Endothelial cell of umbilical vein (primary cell): ENCODE data around the gene OR2A25. TPM values are rescaled to one million over a fixed set of nuclear protein-coding genes. Genes with fewer than 3 reads are reported as not detected.

Source experiments
- Bru-seq: library from RNA; stranded (reverse); fragments of 400-500 nt; gene quantifications from one replicate; lab custom pipeline; 2021; lab: Mats Ljungman, UMichigan
- BruChase-seq, 2 experiments: library from RNA; stranded (reverse); fragments of 400-500 nt; gene quantifications; one replicate each; lab custom pipeline; 2021; lab: Mats Ljungman, UMichigan
- BruUV-seq: library from RNA; stranded (reverse); fragments of 400-500 nt; replicated peaks from 2 replicates; lab custom pipeline; 2021; lab: Mats Ljungman, UMichigan
- CTCF ChIA-PET: fragments of 300-600, 350-600 bp; sonication (Branson Sonifier 250); formaldehyde crosslinking; loops from one replicate; lab custom pipeline; 2021; ENCODE audit warnings: antibody characterized with exemption, inconsistent platforms; lab: Charles Lee
- POLR2A ChIA-PET: fragments of 300-600, 350-600 bp; sonication (Branson Sonifier 250); formaldehyde crosslinking; loops from one replicate; lab custom pipeline; 2021; ENCODE audit warnings: antibody characterized with exemption, inconsistent platforms; lab: Charles Lee
- DNase-seq: peaks from one replicate; pipeline ENCODE4 v3.0.0-alpha.2; 2011; ENCODE audit warnings: low read depth, low spot score
- FAIRE-seq: peaks from 2 replicates; lab custom pipeline; 2011; peaks lifted over from hg19 to GRCh38; lab: Jason Lieb, UNC
- H2AFZ ChIP-seq: 2 replicates; pipeline ENCODE4 v1.6.0; 2012; ENCODE audit warnings: low read depth, low read length, control low read depth, inconsistent platforms
- H3K27ac ChIP-seq: 2 replicates; pipeline ENCODE4 v1.5.1; 2011; ENCODE audit warnings: low read depth, mild to moderate bottlenecking, control low read depth, low read length, moderate library complexity; ENCODE audit not compliant: insufficient read depth
- H3K27me3 ChIP-seq, 2 experiments: 2 replicates each; pipeline versions ENCODE4 v1.6.0 to v1.6.1; 2011; ENCODE audit warnings: low read length in 2 of 2, mixed read lengths in 1 of 2; ENCODE audit not compliant: control insufficient read depth in 2 of 2, insufficient read depth in 2 of 2
- H3K36me3 ChIP-seq, 2 experiments: 2 replicates in 1 of 2; 3 replicates in 1 of 2; pipeline ENCODE4 v1.5.1; 2011; ENCODE audit warnings: low read length in 2 of 2, mild to moderate bottlenecking in 1 of 2, moderate library complexity in 1 of 2; ENCODE audit not compliant: control insufficient read depth in 2 of 2, insufficient read depth in 2 of 2; ENCODE audit errors: extremely low read depth in 1 of 2
- H3K4me1 ChIP-seq: 3 replicates; pipeline ENCODE4 v1.5.1; 2011; ENCODE audit warnings: mild to moderate bottlenecking, low read length; ENCODE audit not compliant: control insufficient read depth, insufficient read depth; ENCODE audit errors: extremely low read depth
- H3K4me2 ChIP-seq: 2 replicates; pipeline ENCODE4 v1.6.1; 2011; ENCODE audit warnings: low read length, control low read depth, mixed read lengths; ENCODE audit not compliant: insufficient read depth
- H3K4me3 ChIP-seq, 3 experiments: fragments of 200-600 bp in 1 of 3; sonication (generic), shearing (Covaris generic) in 1 of 3; replicated peaks in 1 of 3; 2 replicates each; pipeline ENCODE4 v1.5.1; 2011 to 2016; ENCODE audit warnings: control low read depth in 3 of 3, low read length in 3 of 3, mild to moderate bottlenecking in 2 of 3, inconsistent platforms in 1 of 3, low read depth in 1 of 3, moderate library complexity in 1 of 3; ENCODE audit not compliant: insufficient read depth in 1 of 3
- H3K79me2 ChIP-seq: 2 replicates; pipeline ENCODE4 v1.6.0; 2012; ENCODE audit warnings: low read length, inconsistent platforms; ENCODE audit not compliant: control insufficient read depth, insufficient read depth
- H3K9ac ChIP-seq: replicated peaks from 2 replicates; pipeline ENCODE3; 2011; ENCODE audit warnings: low read length, control low read depth; ENCODE audit not compliant: insufficient read depth; ENCODE audit errors: extremely low read depth
- H3K9me1 ChIP-seq: replicated peaks from 3 replicates; pipeline ENCODE4 v1.6.0; 2011; ENCODE audit warnings: mild to moderate bottlenecking, low read length; ENCODE audit not compliant: control insufficient read depth, insufficient read depth; ENCODE audit errors: extremely low read depth
- H3K9me3 ChIP-seq: replicated peaks from 2 replicates; pipeline ENCODE4 v1.5.1; 2012; ENCODE audit warnings: low read length, inconsistent platforms; ENCODE audit not compliant: control insufficient read depth, insufficient read depth
- H4K20me1 ChIP-seq: replicated peaks from 2 replicates; pipeline ENCODE3; 2011; ENCODE audit warnings: mild to moderate bottlenecking, low read length; ENCODE audit not compliant: control insufficient read depth, insufficient read depth; ENCODE audit errors: extremely low read depth
- GATA2 ChIP-seq: IDR thresholded peaks from 2 replicates; pipeline ENCODE4 v1.7.0; 2011; ENCODE audit warnings: low read depth, mild to moderate bottlenecking, moderate library complexity, mixed read lengths, low read length; ENCODE audit not compliant: insufficient read length, insufficient read depth
- MAX ChIP-seq: IDR thresholded peaks from 2 replicates; pipeline ENCODE4 v1.6.1; 2011; ENCODE audit not compliant: insufficient read depth, insufficient read length
- POLR2A ChIP-seq: IDR thresholded peaks from 2 replicates; pipeline ENCODE4 v1.6.1; 2012; ENCODE audit warnings: low read depth, mild to moderate bottlenecking, control low read depth, low read length
- dilution Hi-C: fragments of 300-500 bp; cut with MboI; formaldehyde crosslinking; loops from one replicate; pipeline ENCODE4 v1.15.0; 2019; ENCODE audit warnings: low sequenced_read_pairs; ENCODE audit not compliant: extremely low pct_ligation_motif_present
- intact Hi-C: fragments of 100-400 bp; cut with micrococcal nuclease; formaldehyde crosslinking; loops from one replicate; pipeline ENCODE4 v1.10.0; 2022
- long read RNA-seq: library from polyadenylated mRNA; stranded (forward); transcript quantifications from one replicate; pipeline ENCODE4 v2.0.0, GENCODE V29; 2021
- polyA minus RNA-seq, 3 experiments: library from RNA; depleted of rRNA, polyadenylated mRNA; stranded (reverse); fragments of >200 nt; gene quantifications; 1 replicate in 1 of 3; 2 replicates in 2 of 3; pipeline ENCODE4 v1.2.3, GENCODE V29; 2011
- polyA plus RNA-seq, 4 experiments: library from polyadenylated mRNA; depleted of rRNA in 3 of 4; stranded (reverse) in 3 of 4; unstranded in 1 of 4; fragments of >200 nt; gene quantifications; 2 replicates each; pipeline versions ENCODE4 v1.2.1 to v1.2.3, GENCODE V29; 2011 to 2012; ENCODE audit warnings: missing spikeins in 1 of 4
- total RNA-seq: library from RNA; stranded (reverse); gene quantifications from 2 replicates; pipeline ENCODE4 v1.2.3, GENCODE V29; 2021

OR2A25 gene
- not detected in 2 replicates for total RNA-seq
- polyA plus RNA-seq = not detected in 2 replicates
- not detected in 2 replicates for polyA plus RNA-seq (2011; cell fraction: cytosol; rRNA removed)
- polyA plus RNA-seq (2011; cell fraction: nucleus; rRNA removed) = not detected in 2 replicates
- polyA plus RNA-seq (2012) = not detected in 2 replicates
- polyA minus RNA-seq = not detected in 2 replicates
- polyA minus RNA-seq (2011; cell fraction: cytosol; rRNA and poly(A)+ RNA removed) = not detected
- polyA minus RNA-seq (2011; cell fraction: nucleus; rRNA and poly(A)+ RNA removed) = not detected in 2 replicates
- Bru-seq, nascent RNA = not detected
- BruChase-seq, experiment 1, labeled RNA remaining after a 6-hour chase = not detected
- not detected for BruChase-seq, experiment 2, labeled RNA remaining after a 2-hour chase
- long read RNA-seq = 0 reads

- intact Hi-C loops = no loop called here
- no peaks in the 10 kb centered on the region for H4K20me1 ChIP-seq
- no peak for DNase-seq
- FAIRE-seq = no peak
- H3K9me1 ChIP-seq = no peaks in the 10 kb centered on the region
- dilution Hi-C loops = no loop called here
- H3K27me3 ChIP-seq = no peaks in the 10 kb centered on the region
- ChIA-PET POLR2A (no interaction called here), CTCF (no interaction called here)
- no peaks in the 10 kb centered on the region for H3K36me3 ChIP-seq
- H3K9me3 ChIP-seq = no peaks in the 10 kb centered on the region
- H3K4me2 ChIP-seq = no peak within 1 kb of the TSS
- H3K27ac ChIP-seq = no peak within 1 kb of the TSS
- TF ChIP-seq POLR2A (no peak), GATA2 (no peak)
- H2AFZ ChIP-seq = no peak within 1 kb of the TSS
- H3K4me3 ChIP-seq = no peak within 1 kb of the TSS
- H3K79me2 ChIP-seq = no peaks in the 10 kb centered on the region
- no TSS peak for BruUV-seq
- H3K4me1 ChIP-seq = no peaks in the 10 kb centered on the region
- no peak within 1 kb of the TSS for H3K9ac ChIP-seq
Measured at GRCh38 chr7:144069511-144069910, at the start of gene OR2A25. Gene OR2A25, plus strand, starts transcription at chr7:144069811. Its CDS starts 4,409 bp downstream, at chr7:144074220.

- Histone ChIP-seq H3K4me1 (no peaks in the 10 kb centered on the region), H3K9me1 (no peaks in the 10 kb centered on the region), H3K36me3 (no peaks in the 10 kb centered on the region), H2AFZ (no peak overlapping the region), H3K4me3 (no peak overlapping the region), H3K27ac (no peak overlapping the region), H3K27me3 (no peaks in the 10 kb centered on the region), H4K20me1 (no peaks in the 10 kb centered on the region), H3K9me3 (no peaks in the 10 kb centered on the region), H3K4me2 (no peak overlapping the region), H3K79me2 (no peaks in the 10 kb centered on the region), H3K9ac (no peak overlapping the region)
- no TSS peak for BruUV-seq
- ChIA-PET POLR2A (no interaction called here), CTCF (interaction anchor here (1.1 to 1.5 kb wide), 2 partner anchors 108 to 127 kb away, joined by 3 read pairs; no protein-coding TSS in a partner anchor)
- no peak for TF ChIP-seq GATA2
- TF ChIP-seq MAX = no peak
- no peak for DNase-seq
- intact Hi-C loops = no loop called here
- FAIRE-seq = no peak
- dilution Hi-C loops = no loop called here
Measured at GRCh38 chr7:144020340-144020739, 49.3 kb upstream of the OR2A25 start.
